Measurements from ENCODE around the gene COPRS.

DNA sequence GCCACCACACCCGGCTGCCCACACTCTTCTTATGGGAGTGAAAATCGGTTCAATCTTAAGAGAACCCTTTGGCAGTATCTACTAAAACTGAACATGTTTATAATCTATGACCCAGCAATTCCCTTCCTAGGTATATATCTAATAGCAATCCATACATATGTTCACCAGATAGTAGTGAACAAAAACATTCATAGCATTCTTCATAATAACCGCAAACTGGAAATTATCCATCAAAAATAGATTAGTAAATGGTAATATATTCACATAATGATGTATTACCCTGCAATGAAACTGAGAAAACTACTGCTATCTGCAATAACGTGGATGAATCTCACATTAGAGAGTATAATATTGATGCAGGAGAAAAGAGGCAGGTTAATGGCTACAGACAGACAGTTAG lies 23.1 kb downstream of the COPRS start:
- TF ChIP-seq, protein P1, sequence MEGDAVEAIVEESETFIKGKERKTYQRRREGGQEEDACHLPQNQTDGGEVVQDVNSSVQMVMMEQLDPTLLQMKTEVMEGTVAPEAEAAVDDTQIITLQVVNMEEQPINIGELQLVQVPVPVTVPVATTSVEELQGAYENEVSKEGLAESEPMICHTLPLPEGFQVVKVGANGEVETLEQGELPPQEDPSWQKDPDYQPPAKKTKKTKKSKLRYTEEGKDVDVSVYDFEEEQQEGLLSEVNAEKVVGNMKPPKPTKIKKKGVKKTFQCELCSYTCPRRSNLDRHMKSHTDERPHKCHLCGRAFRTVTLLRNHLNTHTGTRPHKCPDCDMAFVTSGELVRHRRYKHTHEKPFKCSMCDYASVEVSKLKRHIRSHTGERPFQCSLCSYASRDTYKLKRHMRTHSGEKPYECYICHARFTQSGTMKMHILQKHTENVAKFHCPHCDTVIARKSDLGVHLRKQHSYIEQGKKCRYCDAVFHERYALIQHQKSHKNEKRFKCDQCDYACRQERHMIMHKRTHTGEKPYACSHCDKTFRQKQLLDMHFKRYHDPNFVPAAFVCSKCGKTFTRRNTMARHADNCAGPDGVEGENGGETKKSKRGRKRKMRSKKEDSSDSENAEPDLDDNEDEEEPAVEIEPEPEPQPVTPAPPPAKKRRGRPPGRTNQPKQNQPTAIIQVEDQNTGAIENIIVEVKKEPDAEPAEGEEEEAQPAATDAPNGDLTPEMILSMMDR (IDR thresholded peaks at IDR 0.05) = no peak
- no peak for TF ChIP-seq POLR2A (IDR thresholded peaks at IDR 0.05)

Measured in body of pancreas (tissue), 4 donors.